ENCODE data around the gene RAF1. TPM values are rescaled to one million over a fixed set of nuclear protein-coding genes. Genes with fewer than 3 reads are reported as not detected.
"Not testable (repeated sequence)": the region's sequence is repeated elsewhere in the genome, so short reads cannot be mapped to it uniquely, and the experiment has no call there.

The RAF1 gene
- total RNA-seq, 1 donor from 2014 or later: 92.1 TPM

DNA sequence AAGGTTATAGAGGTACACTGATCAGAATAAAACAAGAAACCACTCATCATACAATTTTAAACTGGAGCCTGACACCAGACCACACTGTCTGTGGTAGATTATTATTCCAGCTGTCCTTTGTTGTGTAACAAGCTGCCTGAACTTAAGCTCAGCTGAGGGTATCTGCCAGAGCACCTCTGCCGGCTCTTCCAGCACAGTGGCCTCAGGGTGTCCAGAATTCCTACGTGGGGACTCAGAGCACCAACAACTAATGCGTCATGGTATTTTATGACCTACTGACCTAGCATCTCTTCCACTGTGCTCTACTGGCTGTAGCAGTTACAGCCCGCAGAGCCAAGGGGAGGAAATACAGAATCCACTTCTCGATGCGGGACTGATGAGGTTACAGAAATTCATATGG, 15.6 kb upstream of the RAF1 start:
- no peak for DNase-seq (ENCODE audit: low spot score)

DNA sequence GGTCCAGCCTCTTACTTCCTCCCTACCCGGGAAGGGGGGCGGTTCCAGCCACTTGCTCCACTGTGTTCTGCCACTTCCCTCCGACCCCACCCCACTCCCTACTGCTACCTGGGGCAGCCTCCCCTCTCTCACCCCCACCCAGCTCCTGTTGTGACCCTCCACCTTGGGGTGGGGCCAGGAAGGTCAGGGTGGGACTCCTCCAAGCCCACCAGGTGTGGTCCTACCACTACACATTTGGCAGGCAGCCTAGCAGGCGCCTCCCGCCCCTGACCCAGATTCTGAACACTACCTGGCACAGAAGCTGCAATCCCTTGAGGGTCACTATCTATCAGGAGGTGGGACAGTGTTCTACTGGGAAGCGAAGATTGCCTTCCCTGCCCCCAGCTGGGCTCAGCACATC, 13.7 kb upstream of the RAF1 start:
- DNase-seq (ENCODE audit: low spot score): no peak

DNA sequence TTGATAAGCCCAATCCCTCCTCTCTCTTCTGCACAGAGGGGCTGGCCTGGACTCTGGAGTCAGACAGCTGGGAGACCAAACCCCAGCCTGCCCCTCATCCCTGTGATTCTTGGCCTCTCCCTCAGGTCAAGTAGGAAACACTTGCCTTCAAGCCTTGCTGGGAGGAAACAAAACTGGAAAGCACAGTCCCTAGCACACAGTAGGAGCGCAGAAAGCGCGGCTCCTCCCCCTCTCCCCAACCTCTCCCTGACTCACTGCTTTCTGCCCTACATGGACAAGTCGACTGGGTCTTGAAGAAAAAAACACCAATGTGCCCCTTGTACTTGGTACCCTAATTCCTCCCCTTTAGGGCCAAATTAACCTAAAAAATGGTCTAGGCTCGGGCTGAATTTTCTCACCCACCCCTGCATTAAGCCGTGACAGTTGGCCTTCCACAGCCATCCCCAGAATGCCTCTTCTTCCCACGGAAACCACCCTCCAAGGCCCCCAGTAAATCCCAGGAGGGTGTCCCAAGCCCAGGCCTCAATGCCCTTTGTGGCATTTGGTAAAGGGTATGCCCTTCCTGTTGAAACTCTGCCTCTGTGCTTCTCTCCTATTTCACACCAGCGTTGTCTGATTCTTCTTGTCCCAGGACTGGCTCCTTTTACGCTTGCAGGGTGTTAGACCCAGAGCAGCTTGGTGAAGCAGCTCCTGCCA, 11.3 kb upstream of the RAF1 start:
- DNase-seq (ENCODE audit: low spot score): no peak

DNA sequence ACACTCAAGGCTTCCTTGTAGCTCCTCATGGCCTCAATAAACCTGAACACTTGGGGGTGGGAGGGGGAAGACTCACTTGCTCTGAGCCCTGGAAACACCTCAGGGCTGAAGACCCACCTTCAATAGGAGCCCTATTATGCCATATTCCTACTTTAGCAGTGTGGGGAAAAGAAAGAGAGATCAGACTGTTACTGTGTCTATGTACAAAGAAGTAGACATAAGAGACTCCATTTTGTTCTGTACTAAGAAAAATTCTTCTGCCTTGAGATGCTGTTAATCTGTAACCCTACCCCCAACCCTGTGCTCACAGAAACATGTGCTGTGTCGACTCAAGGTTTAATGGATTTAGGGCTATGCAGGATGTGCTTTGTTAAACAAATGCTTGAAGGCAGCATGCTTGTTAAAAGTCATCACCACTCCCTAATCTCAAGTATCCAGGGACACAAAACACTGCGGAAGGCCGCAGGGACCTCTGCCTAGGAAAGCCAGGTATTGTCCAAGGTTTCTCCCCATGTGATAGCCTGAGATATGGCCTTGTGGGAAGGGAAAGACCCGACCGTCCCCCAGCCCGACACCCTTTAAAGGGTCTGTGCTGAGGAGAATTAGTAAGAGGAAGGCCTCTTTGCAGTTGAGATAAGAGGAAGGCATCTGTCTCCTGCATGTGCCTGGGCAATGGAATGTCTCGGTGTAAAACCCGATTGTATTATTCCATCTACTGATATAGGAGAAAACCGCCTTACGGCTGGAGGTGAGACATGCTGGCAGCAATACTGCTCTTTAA, 10.2 kb upstream of the RAF1 start:
- DNase-seq (ENCODE audit: low spot score): not testable (repeated sequence)

DNA sequence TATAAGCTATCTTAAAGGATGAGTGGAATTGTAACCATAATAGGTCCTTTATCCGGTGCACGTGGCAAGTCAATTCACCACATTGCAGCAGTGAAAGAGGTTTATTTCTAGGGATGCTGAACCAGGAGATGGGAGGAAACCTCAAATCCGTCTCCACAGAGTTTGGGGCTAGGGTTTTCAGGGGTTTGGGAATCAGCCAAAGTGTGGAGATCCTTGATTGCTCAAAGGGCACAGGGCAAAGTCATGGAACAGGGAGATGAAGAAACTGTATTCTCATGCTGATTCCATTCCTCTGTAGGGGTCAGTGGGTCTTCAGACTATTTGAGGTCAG, 7.2 kb upstream of the RAF1 start:
- no peak for DNase-seq (ENCODE audit: low spot score)

- no peak for DNase-seq (ENCODE audit: low spot score)
These were observed 6.6 kb upstream of the RAF1 start for GRCh38 chr3:12670365-12671119.

DNA sequence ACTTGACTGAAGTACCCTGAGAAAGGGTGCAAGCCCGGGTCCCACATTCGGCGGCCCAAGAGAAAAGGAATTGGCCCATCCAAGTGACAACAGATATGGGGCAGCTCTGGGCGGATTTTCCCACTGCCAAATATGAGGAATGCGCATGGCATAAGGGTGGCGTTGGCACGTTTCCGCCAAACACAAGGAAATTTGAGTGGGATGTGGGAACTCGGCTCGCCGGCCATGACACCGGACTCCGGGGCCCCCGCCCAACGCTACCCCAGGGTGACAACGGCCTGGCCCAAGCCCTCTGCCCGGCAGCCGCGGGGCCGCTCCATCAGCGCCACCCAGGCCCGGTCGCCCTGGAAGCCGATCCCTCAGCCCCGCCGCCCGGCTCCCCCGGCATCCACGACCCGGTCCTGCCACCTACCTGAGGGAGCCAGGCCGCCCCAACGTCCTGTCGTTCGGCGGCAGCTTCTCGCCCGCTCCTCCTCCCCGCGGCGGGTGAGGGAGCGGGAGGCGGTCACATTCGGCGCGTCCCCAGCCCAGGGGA, 449 bp downstream of the RAF1 start:
- peak; percentile 89 for DNase-seq (ENCODE audit: low spot score)

DNA sequence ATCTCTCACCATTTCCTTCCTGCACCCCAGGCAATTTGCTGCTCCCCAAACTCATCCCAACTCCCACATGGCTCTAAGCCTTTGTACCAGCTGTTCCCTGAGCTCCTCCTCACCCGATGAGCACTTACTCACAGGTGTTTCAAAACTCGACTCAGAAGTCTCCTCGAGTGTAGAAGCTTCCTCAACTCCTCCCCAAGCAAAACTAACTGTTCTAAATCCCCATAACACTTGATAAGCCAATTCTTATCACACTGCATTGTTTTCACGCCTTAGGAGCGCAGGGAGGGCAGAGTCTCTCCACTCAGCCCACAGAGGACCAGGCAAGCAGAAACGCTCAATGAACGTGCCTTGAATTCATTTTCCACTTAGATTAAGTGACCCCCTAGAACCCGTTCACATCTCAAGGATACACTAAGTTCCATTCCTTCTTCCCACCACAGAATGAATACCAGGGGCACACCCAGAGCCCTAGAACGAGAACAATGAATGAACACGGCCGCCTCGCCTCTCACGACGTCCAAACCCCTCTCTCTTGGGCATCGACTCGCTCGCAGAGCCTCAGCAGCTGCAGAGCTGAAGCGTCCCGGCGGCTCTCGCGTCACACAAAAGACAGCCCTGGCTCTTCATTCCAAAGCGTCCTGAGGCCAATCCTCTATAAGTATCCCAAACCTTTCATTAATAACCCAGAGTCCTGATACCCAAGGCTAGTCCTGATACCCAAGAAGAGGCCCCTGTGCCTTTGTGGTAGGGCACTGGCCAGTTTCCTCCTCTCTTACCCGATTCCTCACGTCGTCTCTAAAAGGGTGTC, 1.1 kb downstream of the RAF1 start:
- peak; percentile 90 for DNase-seq (ENCODE audit: low spot score)

DNA sequence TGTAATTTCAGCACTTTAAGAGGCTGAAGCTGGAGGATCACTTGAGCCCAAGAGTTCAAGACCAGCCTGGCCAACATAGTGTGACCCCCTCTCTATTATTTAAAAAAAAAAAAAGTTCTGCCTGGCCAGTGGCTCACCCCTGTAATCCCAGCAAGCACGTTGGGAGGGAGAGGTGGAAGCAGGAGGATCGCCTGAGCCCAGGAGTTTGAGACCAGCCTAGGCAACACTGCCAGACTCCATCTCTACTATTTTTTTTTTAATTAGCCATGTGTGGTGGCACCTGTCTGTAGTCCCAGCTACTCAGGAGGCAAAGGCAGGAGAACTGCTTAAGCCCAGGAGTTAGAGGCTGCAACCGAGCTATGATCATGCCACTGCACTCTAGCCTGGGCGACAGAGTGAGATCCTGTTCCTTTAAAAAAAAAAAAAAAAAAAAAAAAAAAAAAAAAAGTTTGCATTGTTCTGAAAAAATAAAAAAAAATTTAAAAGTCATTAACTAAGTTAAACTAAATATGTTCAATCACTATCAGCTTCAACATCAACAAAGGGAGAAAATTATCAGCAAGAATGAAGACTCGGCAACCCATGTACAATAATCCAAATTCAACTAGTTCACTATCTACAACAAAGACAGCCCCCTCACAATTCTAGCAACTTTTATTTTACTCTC, 1.9 kb downstream of the RAF1 start:
- peak; percentile 12 for DNase-seq (ENCODE audit: low spot score)

DNA sequence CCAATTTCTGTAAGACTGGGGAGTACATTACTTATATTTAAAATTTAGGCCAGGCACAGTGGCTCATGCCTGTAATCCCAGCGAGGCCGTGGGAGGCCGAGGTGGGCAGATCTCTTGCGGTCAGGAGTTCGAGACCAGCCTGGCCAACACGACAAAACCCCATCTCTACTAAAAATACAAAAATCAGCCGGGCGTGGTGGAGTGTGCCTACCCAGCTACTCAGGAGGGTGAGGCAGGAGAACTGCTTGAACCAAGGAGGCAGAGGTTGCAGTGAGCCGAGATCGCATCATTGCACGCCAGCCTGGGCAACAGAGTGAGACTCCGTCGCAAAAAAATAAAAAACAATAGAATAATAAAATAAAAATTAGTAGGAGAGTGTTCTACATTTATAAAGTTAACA, 2.5 kb downstream of the RAF1 start:
- peak; percentile 20 for DNase-seq (ENCODE audit: low spot score)

DNA sequence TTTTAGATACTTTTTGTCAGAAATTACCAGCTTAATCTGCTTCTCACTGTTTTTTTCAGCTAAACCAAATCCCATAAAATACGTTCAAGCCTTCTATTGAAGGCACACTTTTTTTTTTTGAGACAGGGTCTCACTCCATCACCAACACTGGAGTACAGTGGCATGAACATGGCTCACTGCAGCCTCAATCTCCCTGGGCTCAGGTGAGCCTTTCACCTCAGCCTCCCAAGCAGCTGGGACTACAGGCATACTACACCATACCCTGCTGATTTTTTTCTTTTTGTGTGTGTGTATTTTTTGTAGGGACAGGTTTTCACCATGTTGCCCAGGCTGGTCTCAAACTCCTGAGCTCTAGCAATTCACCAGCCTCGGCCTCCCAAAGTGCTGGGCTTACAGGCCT, 3.7 kb downstream of the RAF1 start:
- DNase-seq (ENCODE audit: low spot score): no peak

DNA sequence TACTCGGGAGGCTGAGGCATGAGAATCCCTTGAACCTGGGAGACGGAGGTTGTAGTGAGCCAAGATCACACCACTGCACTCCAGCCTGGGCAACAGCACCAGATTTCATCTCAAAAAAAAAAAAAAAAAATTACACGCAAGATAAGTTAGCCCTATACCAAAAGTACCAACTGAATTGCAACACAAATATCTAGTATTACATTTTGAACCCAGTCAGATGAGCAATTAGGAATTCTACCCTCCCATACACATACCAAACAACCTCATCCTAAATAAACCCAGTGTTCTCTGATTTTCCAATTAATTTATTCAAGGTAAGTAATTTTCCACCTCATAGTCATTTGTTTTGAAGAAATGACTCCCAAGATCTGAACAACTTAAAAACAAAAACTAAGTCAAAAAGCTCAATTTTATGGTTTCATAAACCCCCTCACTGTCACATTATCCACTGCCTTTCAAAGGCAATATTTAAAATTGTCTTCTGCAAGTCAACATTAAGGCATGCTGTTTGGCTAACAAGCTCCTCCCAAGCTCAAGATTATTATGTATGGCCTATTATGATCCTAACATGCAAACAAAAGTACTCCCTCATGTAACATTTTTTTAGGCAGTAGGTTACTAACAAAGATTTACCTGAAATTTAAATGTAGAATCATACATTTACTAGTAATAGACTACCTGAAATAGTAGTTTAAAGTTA, 4.5 kb downstream of the RAF1 start:
- DNase-seq (ENCODE audit: low spot score): peak; percentile 24

GRCh38 chr3:12658593-12659058, 5.3 kb downstream of the RAF1 start:
- no peak for DNase-seq (ENCODE audit: low spot score)

DNA sequence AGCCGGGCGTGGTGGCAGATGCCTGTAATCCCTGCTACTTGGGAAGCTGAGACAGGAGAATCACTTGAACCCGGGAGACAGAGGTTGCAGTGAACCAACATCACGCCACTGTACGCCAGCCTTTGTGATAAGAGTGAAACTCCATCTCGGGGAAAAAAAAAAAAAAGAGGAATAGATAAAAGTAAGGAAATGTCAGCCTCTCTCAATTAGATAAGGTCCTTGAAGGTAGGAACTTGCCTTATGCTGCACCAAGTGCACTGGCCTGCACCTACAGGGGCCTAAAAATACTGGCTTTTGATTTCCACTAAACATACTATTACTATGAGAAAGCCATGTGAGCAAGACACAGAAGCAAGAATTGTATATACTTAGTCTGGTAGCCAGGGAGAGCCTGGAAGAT, 7.1 kb downstream of the RAF1 start:
- DNase-seq (ENCODE audit: low spot score): peak; percentile 24

DNA sequence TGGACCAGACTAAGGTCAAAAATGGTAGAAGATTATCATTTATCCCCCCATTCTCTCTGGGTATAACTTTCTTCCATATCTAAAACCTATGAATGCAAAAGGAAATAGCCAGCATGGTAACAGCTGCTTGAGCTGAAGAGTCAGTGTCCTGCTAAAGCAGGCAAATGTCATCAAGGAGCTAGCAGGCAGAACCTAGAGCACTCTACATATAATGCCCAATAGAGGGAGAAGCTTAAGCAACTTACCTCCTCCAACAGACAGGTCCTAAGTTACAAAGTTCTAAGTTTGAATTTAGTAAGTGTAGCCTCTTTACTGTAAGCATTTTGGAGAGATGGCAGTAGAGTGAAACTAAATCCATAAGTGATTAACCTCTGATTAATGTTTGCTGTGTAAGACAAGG, 7.7 kb downstream of the RAF1 start:
- no peak for DNase-seq (ENCODE audit: low spot score)

DNA sequence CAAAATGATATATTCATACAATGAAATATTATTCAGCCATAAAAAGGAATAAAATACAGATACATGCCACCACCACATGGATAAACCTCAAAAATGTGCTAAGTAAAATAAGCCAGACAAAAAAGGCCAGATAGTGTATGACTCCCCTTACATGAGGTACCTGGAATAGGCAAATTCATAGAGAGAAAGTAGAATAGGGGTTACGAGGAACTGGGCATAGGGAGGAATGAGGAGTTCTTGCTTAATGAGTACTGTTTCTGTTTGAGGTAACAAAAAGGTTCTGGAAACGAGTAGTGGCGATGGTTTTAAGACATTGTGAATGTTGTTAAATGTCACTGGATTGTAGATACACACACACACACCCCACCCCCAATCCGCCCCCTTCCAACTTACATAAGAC, 8.2 kb downstream of the RAF1 start:
- DNase-seq (ENCODE audit: low spot score): no peak

GRCh38 chr3:12653747-12654146, 10.2 kb downstream of the RAF1 start:
- peak; percentile 9 for DNase-seq (ENCODE audit: low spot score)

DNA sequence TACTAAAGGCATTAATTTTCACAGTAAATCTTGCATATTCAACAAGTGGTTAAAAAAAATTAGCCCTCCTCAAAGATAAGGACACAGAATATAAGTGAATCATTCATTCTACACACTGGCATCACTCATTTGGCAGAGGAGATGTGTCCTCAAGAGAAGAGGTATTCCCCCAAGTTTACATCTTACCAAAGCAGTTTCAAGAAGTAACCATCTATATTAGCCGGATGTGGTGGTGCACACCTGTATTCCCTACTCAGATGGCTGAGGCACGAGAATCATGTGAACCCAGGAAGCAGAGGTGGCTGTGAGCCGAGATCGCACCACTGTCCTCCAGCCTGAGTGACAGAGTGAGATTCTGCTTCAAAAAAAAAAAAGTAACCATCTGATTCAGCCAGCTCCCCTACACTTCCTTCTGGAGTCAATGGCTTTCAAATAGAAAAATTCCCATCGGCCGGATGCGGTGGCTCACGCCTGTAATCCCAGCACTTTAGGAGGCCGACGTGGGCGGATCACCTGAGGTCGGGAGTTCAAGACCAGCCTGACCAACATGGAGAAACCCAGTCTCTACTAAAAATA, 15.4 kb downstream of the RAF1 start:
- no peak for DNase-seq (ENCODE audit: low spot score)

DNA sequence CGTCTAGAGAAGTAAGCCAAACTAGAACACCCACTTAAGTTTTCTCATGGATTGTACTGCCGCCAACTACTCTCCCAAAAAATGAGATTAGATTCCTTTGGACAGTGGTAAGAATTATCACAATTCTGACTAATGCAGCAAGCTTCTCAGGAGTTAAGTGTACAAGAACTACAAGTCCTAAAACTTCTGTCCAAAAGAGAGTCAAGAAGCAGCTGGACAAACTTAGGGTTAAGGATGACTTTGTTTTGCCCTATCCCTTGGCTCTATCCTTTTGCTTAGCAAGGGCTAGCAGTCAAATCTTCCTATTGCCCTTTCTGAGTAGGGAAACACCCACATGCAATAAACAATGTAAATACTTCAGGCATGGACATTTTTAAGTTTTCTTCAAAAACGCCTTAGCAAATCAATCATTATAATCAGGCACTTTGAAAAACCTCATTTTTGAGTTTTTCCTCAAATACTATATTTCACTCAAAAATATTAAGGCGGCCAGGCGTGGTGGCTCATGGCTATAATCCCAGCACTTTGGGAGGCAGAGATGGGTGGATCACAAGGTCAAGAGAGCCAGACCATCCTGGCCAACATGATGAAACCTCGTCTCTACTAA, 19.5 kb downstream of the RAF1 start:
- no peak for DNase-seq (ENCODE audit: low spot score)
